Renal cortex interstitium (tissue), 11 donors: Measurements from ENCODE around the gene PRRC2A. TPM values are rescaled to one million over a fixed set of nuclear protein-coding genes. Genes with fewer than 3 reads are reported as not detected.
A peak's percentile ranks its signal among the peaks of the same experiment; 100 is the strongest.

ENCODE experiments used
- DNase-seq, 11 donors: peaks; one replicate each; pipeline ENCODE4 v3.0.0-alpha.2; 2013; ENCODE audit warnings: low read depth in 9 of 11, low spot score in 4 of 11; ENCODE audit errors: extremely low read depth in 1 of 11
- polyA plus RNA-seq, 3 donors: library from polyadenylated mRNA; unstranded; fragments of 120-200 nt; gene quantifications; one replicate each; pipeline ENCODE4 v1.2.1, GENCODE V29; 2013; ENCODE audit not compliant: insufficient read length in 3 of 3

PRRC2A gene
- polyA plus RNA-seq, 3 donors: 161 to 211 (median 207) TPM

- DNase-seq: no peak
Measured at GRCh38 chr6:31659649-31660380, 39.3 kb downstream of the PRRC2A start.

- peak in 9 of 11 donors; percentile 66 to 82 (median 78) for DNase-seq
Measured at GRCh38 chr6:31660381-31661261, 40.1 kb downstream of the PRRC2A start, which contains the start of gene C6orf47. TSS of gene C6orf47 (minus strand) at chr6:31660778. CDS start at chr6:31659947, 831 bp downstream.

- DNase-seq: no peak
Measured at GRCh38 chr6:31661262-31662123, 41.0 kb downstream of the PRRC2A start.

- no peak for DNase-seq
Measured at GRCh38 chr6:31662124-31662723, 41.7 kb downstream of the PRRC2A start.

- no peak for DNase-seq
Measured at GRCh38 chr6:31663126-31663960, 42.8 kb downstream of the PRRC2A start.

GRCh38 chr6:31663961-31664789, 43.7 kb downstream of the PRRC2A start:
- no peak for DNase-seq

- peak; percentile 82 to 96 (median 91) for DNase-seq
Measured at GRCh38 chr6:31664790-31665500, 44.4 kb downstream of the PRRC2A start, which contains the start of gene GPANK1. TSS of gene GPANK1 (minus strand) at chr6:31664997. CDS start at chr6:31664478, 519 bp downstream.

GRCh38 chr6:31665501-31666336, 45.2 kb downstream of the PRRC2A start, which contains the start of gene CSNK2B:
TSS of gene CSNK2B (plus strand) at chr6:31666080. CDS start at chr6:31666832, 752 bp downstream.
- DNase-seq: peak; percentile 90 to 98 (median 95)

GRCh38 chr6:31666337-31666965, 45.9 kb downstream of the PRRC2A start:
- no peak for DNase-seq

GRCh38 chr6:31669676-31670075, 49.2 kb downstream of the PRRC2A start, which contains the start of gene LY6G5B:
TSS of gene LY6G5B (plus strand) at chr6:31669976. CDS start at chr6:31670951, 975 bp downstream.
- no peak for DNase-seq

- DNase-seq: no peak
Measured at GRCh38 chr6:31676322-31676903, 55.9 kb downstream of the PRRC2A start.

GRCh38 chr6:31676904-31677303, 56.4 kb downstream of the PRRC2A start:
- no peak for DNase-seq

GRCh38 chr6:31677955-31678354, 57.4 kb downstream of the PRRC2A start:
- no peak for DNase-seq
